Panc1 (cell line): ENCODE data around the gene TMEM138.

ENCODE experiments used
- CTCF ChIP-seq: fragments of 450-650 bp; IDR thresholded peaks from 2 replicates; pipeline ENCODE4 v1.5.1; 2017; ENCODE audit warnings: mild to moderate bottlenecking
- POLR2AphosphoS5 ChIP-seq: IDR thresholded peaks from 2 replicates; pipeline ENCODE4 v1.6.1; 2012; ENCODE audit warnings: mild to moderate bottlenecking, low read depth, low read length, moderate library complexity
- REST ChIP-seq, 2 experiments: IDR thresholded peaks; 2 replicates each; pipeline ENCODE4 v1.6.1; 2011 to 2012; ENCODE audit warnings: low read depth in 2 of 2, control low read depth in 1 of 2, low read length in 1 of 2, mild to moderate bottlenecking in 1 of 2, moderate library complexity in 1 of 2; ENCODE audit not compliant: insufficient read depth in 1 of 2
- SIN3A ChIP-seq: IDR thresholded peaks from 2 replicates; pipeline ENCODE4 v1.6.1; 2012; ENCODE audit warnings: low read depth, mild to moderate bottlenecking, low read length, moderate library complexity, borderline replicate concordance; ENCODE audit not compliant: insufficient read depth

- TF ChIP-seq POLR2AphosphoS5 (no peak), CTCF (no peak), REST (IDR thresholded peaks at IDR 0.05; ENCODE audit: insufficient read depth in 1 of 2, low read depth in 2 of 2, low read length in 1 of 2) (no peak), SIN3A (no peak)
These were observed 43.9 kb downstream of the TMEM138 start for GRCh38 chr11:61406067-61406466.
